OCI-LY3 (cell line): ENCODE measurements around the gene OR6B3.
A peak's percentile ranks its signal among the peaks of the same experiment; 100 is the strongest.

Source experiments
- H2AFZ ChIP-seq: fragments of 200-600, 300-600 bp; shearing (Covaris generic); 2 replicates; pipeline ENCODE4 v1.6.0; 2014; ENCODE audit warnings: antibody characterized with exemption, low read depth, low read length
- H3K27ac ChIP-seq: fragments of 200-600, 300-600 bp; sonication (generic); 2 replicates; pipeline ENCODE4 v1.5.1; 2014; ENCODE audit warnings: mild to moderate bottlenecking, low read length, moderate library complexity, mixed read lengths
- H3K27me3 ChIP-seq: fragments of 200-600, 300-600 bp; sonication (generic); 2 replicates; pipeline ENCODE4 v1.6.1; 2014; ENCODE audit warnings: low read depth, low read length, mixed read lengths
- H3K36me3 ChIP-seq: fragments of 200-600, 300-600 bp; sonication (generic); replicated peaks from 2 replicates; pipeline ENCODE3; 2014; ENCODE audit warnings: low read depth, low read length, mixed read lengths
- H3K4me1 ChIP-seq: fragments of 300-600, 200-600 bp; sonication (generic); 2 replicates; pipeline ENCODE4 v1.6.1; 2014; ENCODE audit warnings: low read length, mixed read lengths
- H3K4me2 ChIP-seq: fragments of 200-600, 300-600 bp; sonication (generic); 2 replicates; pipeline ENCODE4 v1.6.1; 2014; ENCODE audit warnings: low read length, mixed read lengths
- H3K4me3 ChIP-seq: fragments of 300-600, 200-600 bp; sonication (generic); 2 replicates; pipeline ENCODE4 v1.5.1; 2014; ENCODE audit warnings: antibody characterized with exemption, mild to moderate bottlenecking, low read length, moderate library complexity
- H3K79me2 ChIP-seq: fragments of 300-600, 200-600 bp; shearing (Covaris generic); 2 replicates; pipeline ENCODE4 v1.6.1; 2014; ENCODE audit warnings: mild to moderate bottlenecking, low read length, mixed read lengths
- H3K9ac ChIP-seq: fragments of 300-600, 200-600 bp; shearing (Covaris generic); 2 replicates; pipeline ENCODE4 v1.6.0; 2014; ENCODE audit warnings: mild to moderate bottlenecking, low read length, moderate library complexity
- H3K9me3 ChIP-seq: fragments of 200-600, 300-600 bp; shearing (Covaris generic); 2 replicates; pipeline ENCODE4 v1.6.1; 2014; ENCODE audit warnings: low read length, mixed read lengths; ENCODE audit not compliant: insufficient read depth
- H4K20me1 ChIP-seq: fragments of 200-600, 300-600 bp; sonication (generic); 2 replicates; pipeline ENCODE4 v1.6.1; 2016; ENCODE audit warnings: low read length, mixed read lengths; ENCODE audit not compliant: insufficient read depth
- EZH2phosphoT487 ChIP-seq: fragments of 200-600 bp; shearing (Covaris generic); IDR thresholded peaks from 2 replicates; pipeline ENCODE4 v1.6.1; 2018; ENCODE audit warnings: antibody characterized with exemption, mixed run types, low read depth
- TF ChIP-seq, protein P1 (sequence below): fragments of 200-600, 300-600 bp; sonication (generic); IDR thresholded peaks from 2 replicates; pipeline ENCODE4 v1.5.1; 2014; ENCODE audit warnings: antibody characterized with exemption, low read length, low read depth

OR6B3 gene

DNA sequence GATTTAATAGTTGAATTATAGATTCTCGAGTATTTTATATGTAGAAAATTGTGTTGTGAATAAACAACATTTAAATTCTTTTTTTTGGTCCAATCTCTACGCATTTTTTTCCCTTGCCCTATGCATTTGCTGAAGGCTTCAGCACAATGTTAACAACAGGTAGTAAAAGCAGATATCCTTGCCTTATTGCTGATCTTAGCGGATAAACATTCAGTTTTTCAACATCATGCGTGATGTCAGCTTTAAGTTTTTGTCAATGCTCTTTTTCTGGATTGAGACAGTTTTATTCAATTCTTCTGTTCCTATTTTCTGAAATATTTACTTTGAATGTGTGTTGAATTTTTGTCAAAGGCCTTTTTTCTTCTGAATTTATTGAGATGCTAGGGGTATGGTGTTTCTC lies 11.6 kb upstream of the OR6B3 start:
- no peak overlapping the region for H2AFZ ChIP-seq
- no peaks in the 10 kb centered on the region for H3K36me3 ChIP-seq
- H3K4me1 ChIP-seq: no peaks in the 10 kb centered on the region
- no peaks in the 10 kb centered on the region for H4K20me1 ChIP-seq
- H3K9ac ChIP-seq: no peak overlapping the region
- no peaks in the 10 kb centered on the region for H3K9me3 ChIP-seq
- H3K4me2 ChIP-seq: no peak overlapping the region
- no peaks in the 10 kb centered on the region for H3K79me2 ChIP-seq
- no peak for TF ChIP-seq EZH2phosphoT487
- TF ChIP-seq, protein P1, sequence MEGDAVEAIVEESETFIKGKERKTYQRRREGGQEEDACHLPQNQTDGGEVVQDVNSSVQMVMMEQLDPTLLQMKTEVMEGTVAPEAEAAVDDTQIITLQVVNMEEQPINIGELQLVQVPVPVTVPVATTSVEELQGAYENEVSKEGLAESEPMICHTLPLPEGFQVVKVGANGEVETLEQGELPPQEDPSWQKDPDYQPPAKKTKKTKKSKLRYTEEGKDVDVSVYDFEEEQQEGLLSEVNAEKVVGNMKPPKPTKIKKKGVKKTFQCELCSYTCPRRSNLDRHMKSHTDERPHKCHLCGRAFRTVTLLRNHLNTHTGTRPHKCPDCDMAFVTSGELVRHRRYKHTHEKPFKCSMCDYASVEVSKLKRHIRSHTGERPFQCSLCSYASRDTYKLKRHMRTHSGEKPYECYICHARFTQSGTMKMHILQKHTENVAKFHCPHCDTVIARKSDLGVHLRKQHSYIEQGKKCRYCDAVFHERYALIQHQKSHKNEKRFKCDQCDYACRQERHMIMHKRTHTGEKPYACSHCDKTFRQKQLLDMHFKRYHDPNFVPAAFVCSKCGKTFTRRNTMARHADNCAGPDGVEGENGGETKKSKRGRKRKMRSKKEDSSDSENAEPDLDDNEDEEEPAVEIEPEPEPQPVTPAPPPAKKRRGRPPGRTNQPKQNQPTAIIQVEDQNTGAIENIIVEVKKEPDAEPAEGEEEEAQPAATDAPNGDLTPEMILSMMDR: no peak
- H3K27ac ChIP-seq: no peak overlapping the region
- peaks cover 7% of the 10 kb centered on the region; the same call in 1 of the 2 replicates for H3K27me3 ChIP-seq
- H3K4me3 ChIP-seq: no peak overlapping the region

DNA sequence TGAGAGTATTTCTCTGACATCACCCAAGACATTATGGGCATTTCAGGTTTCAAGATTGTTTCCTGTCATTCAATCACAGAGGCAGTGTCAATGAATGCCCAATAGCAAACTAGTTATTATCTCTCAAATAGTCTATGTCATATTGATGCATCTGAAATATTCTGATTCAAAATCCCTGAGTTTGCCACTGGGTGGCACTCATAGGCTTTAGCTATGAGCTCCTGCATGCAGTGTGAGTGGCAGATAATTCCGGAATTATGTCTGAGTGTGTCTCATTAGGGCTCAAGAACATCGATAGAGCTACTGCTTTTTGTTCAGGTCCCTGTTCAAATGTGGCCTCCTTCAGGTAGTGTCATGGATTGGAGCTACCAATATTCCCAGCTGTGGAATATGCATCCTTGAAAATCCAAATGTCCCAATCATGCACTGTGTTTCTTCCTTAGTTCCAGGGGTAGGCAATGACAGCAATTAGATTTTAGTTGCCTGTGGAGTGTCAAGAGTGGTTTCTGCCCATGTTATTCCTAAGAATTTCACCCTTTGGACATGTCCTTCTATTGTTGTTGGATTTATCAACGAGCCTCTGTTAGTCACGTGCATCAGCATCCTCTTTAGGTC lies 7.8 kb upstream of the OR6B3 start:
- Histone ChIP-seq H4K20me1 (no peaks in the 10 kb centered on the region), H3K9ac (no peak overlapping the region), H3K4me3 (no peak overlapping the region), H3K27me3 (peaks cover 10% of the 10 kb centered on the region; the same call in 1 of the 2 replicates), H3K79me2 (no peaks in the 10 kb centered on the region), H3K4me2 (peak overlapping the region; percentile 27; the same call in 1 of the 2 replicates), H3K36me3 (no peaks in the 10 kb centered on the region), H2AFZ (no peak overlapping the region), H3K27ac (no peak overlapping the region), H3K9me3 (no peaks in the 10 kb centered on the region), H3K4me1 (no peaks in the 10 kb centered on the region)
- TF ChIP-seq EZH2phosphoT487: no peak
- TF ChIP-seq, protein P1: peak; percentile 58

DNA sequence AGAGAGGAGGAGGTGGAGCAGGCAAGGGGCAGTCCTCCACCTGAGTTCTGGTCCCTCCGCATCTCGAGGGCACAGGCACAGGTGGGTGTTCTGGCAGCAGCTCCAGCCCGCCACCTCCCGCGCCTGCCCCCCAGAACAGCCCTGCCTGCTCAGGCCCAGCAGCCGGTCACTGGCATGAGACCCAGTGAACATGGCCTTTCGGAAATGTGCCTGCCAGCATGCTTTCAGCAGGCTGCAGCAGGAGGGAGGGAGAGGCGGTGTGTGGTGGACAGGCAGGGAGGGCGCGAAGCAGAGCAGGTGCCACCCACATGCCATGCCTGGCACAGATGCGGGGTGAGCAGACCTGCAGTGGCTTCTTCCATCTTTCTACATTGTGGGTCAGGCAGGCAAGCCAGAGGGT lies 3.4 kb upstream of the OR6B3 start:
- Histone ChIP-seq H3K4me1 (no peaks in the 10 kb centered on the region), H2AFZ (no peak overlapping the region), H3K79me2 (no peaks in the 10 kb centered on the region), H3K27ac (no peak overlapping the region), H3K36me3 (no peaks in the 10 kb centered on the region), H3K9me3 (no peaks in the 10 kb centered on the region), H3K9ac (no peak overlapping the region), H3K4me3 (no peak overlapping the region), H3K27me3 (0 out of 2 replicates have a peak, but pooled peaks cover 3% of the 10 kb centered on the region), H4K20me1 (no peaks in the 10 kb centered on the region), H3K4me2 (no peak overlapping the region)
- TF ChIP-seq, protein P1: no peak

DNA sequence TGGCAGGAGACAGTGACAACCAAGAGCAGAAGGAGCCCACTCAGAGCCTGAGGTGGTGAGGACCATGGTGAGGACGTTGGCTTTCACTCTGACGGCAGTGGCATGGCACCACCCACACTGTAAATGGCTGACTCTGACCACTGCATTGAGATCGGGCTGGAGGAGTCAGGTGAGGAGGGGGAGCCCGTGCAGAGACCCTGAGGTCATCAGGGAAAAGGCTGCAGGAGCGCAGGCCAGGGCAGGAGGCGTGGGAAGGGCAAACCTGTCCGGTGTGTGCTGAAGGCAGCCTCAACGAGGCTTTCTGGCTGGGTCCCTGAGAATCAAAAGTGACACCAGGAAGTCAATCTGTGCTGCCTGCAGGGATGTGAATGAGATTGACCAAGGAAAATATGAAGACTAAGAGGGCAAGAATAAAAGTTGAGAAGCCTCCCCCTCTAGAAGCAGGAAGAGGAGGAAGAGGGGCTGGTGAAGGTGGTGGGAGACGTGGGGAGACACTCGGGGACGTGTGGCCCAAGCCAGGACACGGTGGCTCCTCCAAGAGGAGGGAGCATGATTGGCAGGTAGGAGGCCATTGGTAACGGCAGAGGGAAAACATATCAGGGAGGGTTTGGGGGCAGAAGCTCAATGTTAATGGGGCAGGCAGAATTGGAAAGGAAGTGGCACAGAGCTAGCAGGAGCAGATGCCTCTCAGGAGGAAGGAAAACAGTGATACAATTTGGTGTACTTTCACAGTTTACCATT lies 2.0 kb upstream of the OR6B3 start:
- peak overlapping the region; percentile 7; the same call in 1 of the 2 replicates for H3K4me2 ChIP-seq
- H3K4me1 ChIP-seq: no peaks in the 10 kb centered on the region
- no peaks in the 10 kb centered on the region for H4K20me1 ChIP-seq
- no peak overlapping the region for H3K9ac ChIP-seq
- H3K27ac ChIP-seq: no peak overlapping the region
- no peak overlapping the region for H3K4me3 ChIP-seq
- H3K36me3 ChIP-seq: no peaks in the 10 kb centered on the region
- TF ChIP-seq, protein P1: no peak
- TF ChIP-seq EZH2phosphoT487: no peak
- H3K9me3 ChIP-seq: no peaks in the 10 kb centered on the region
- H3K79me2 ChIP-seq: no peaks in the 10 kb centered on the region
- 0 out of 2 replicates have a peak overlapping the region, but pooled peaks have one; percentile 30 for H2AFZ ChIP-seq
- H3K27me3 ChIP-seq: peaks cover 10% of the 10 kb centered on the region; the same call in 1 of the 2 replicates
